ENCODE data around the gene GABRG3. TPM values are rescaled to one million over a fixed set of nuclear protein-coding genes. Genes with fewer than 3 reads are reported as not detected.

Gene GABRG3
- total and polyA plus RNA-seq, 2 experiments from 2014 or later, result 0.15 to 0.43 TPM

DNA sequence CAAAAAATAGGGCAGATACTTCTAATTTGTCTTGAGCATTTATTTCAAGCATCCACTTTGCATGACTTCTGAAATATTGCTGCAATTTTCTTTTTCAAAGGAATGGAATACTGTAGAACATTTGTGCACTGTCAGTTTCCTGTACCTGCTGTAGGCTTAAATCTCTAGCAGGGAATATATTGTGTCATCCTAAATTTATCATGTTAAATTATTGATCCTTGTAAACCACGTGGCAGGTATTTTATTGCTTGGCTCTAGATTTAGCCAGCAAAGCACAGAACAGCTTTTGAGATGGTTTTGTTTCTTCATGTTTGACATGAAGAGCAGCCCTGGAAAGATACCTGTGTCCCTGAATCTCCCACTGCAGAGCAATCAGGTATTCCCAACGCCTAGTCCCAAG, 470.1 kb downstream of the GABRG3 start:
- no peak for TF ChIP-seq EZH2 (IDR thresholded peaks at IDR 0.05; ENCODE audit: borderline replicate concordance)
- TF ChIP-seq, protein P1, sequence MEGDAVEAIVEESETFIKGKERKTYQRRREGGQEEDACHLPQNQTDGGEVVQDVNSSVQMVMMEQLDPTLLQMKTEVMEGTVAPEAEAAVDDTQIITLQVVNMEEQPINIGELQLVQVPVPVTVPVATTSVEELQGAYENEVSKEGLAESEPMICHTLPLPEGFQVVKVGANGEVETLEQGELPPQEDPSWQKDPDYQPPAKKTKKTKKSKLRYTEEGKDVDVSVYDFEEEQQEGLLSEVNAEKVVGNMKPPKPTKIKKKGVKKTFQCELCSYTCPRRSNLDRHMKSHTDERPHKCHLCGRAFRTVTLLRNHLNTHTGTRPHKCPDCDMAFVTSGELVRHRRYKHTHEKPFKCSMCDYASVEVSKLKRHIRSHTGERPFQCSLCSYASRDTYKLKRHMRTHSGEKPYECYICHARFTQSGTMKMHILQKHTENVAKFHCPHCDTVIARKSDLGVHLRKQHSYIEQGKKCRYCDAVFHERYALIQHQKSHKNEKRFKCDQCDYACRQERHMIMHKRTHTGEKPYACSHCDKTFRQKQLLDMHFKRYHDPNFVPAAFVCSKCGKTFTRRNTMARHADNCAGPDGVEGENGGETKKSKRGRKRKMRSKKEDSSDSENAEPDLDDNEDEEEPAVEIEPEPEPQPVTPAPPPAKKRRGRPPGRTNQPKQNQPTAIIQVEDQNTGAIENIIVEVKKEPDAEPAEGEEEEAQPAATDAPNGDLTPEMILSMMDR (IDR thresholded peaks at IDR 0.05; ENCODE audit: poor library complexity), result no peak
- TF ChIP-seq EZH2phosphoT487 (IDR thresholded peaks at IDR 0.05; ENCODE audit: low read depth, severe bottlenecking, unreplicated experiment), result no peak
- H3K9me2 ChIP-seq (replicated peaks; ENCODE audit: insufficient read depth), result no peaks in the 10 kb centered on the region

DNA sequence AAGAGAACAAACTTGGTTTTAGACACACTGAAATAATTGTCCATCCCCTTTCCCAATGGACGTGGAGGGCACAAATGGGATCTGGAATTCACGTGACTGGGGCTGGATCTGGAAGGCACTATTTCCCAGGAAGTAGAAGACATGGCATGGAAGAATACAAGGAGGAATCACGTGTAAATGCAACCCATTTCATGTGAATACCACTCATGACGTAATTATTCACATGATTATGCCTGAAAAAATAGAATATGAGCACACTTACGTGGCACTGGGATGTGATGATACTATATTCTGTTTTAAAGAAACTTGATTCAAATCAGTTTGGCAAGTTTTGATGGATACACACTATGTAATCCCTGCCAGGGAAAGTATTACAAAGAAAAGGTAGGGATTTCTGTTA, 477.3 kb downstream of the GABRG3 start:
- TF ChIP-seq EZH2 (IDR thresholded peaks at IDR 0.05; ENCODE audit: borderline replicate concordance) (no peak), EZH2phosphoT487 (IDR thresholded peaks at IDR 0.05; ENCODE audit: low read depth, severe bottlenecking, unreplicated experiment) (no peak)
- TF ChIP-seq, protein P1 (IDR thresholded peaks at IDR 0.05; ENCODE audit: poor library complexity), result no peak
- no peaks in the 10 kb centered on the region for H3K4me1 ChIP-seq (ENCODE audit: insufficient read depth)

More for the DNA sequence above, 470.1 kb downstream of the GABRG3 start:
- H4K20me1 ChIP-seq (ENCODE audit: insufficient read depth, poor library complexity, severe bottlenecking), result no peaks in the 10 kb centered on the region
- no peaks in the 10 kb centered on the region for H3K79me2 ChIP-seq
- WGBS (ENCODE audit: low lambda C conversion rate, missing lambda C conversion rate), result 67% methylated on average over 2 of the region's 2 CpGs
- no peak for DNase-seq (ENCODE audit: low spot score)
- H3K36me3 ChIP-seq (replicated peaks; ENCODE audit: insufficient read depth, low read depth), result no peaks in the 10 kb centered on the region
- H3K9me3 ChIP-seq (ENCODE audit: low read depth), result no peaks in the 10 kb centered on the region
- no peak overlapping the region for H3K27ac ChIP-seq
- no peaks in the 10 kb centered on the region for H3K27me3 ChIP-seq
- H3K4me2 ChIP-seq, result no peak overlapping the region
- no peak overlapping the region for H3K4me3 ChIP-seq
- no peak overlapping the region for H2AFZ ChIP-seq
- H3K4me1 ChIP-seq (ENCODE audit: insufficient read depth), result no peaks in the 10 kb centered on the region

DNA sequence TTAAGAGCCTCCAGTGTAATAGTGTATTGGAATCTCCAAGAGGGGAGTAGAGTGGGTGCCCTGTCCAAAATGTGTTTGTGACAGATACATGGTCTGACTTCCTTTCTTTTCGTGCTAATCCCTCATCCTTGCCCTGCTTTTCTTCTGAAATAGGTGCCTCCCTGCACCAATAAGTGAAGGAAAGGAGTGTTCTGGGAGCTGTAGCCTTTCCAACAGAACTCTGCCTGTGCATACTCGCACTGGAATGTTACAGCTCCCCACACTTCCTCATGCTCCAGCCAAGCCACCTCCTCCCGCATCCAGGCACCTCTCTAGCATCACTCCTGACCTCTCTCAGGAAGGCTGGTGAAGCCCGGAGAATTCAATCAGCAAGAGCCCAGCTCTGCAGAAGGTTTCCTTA, 478.0 kb downstream of the GABRG3 start:
- H3K27ac ChIP-seq, result no peak overlapping the region
- TF ChIP-seq, protein P1 (IDR thresholded peaks at IDR 0.05; ENCODE audit: poor library complexity), result no peak
- TF ChIP-seq EZH2 (IDR thresholded peaks at IDR 0.05; ENCODE audit: borderline replicate concordance) (no peak), EZH2phosphoT487 (IDR thresholded peaks at IDR 0.05; ENCODE audit: low read depth, severe bottlenecking, unreplicated experiment) (no peak)
- H3K79me2 ChIP-seq, result no peaks in the 10 kb centered on the region
- no peak overlapping the region for H3K4me3 ChIP-seq
- DNase-seq (ENCODE audit: low spot score), result no peak
- no peaks in the 10 kb centered on the region for H4K20me1 ChIP-seq (ENCODE audit: insufficient read depth, poor library complexity, severe bottlenecking)
- H3K36me3 ChIP-seq (replicated peaks; ENCODE audit: insufficient read depth, low read depth), result no peaks in the 10 kb centered on the region
- no peaks in the 10 kb centered on the region for H3K9me3 ChIP-seq (ENCODE audit: low read depth)
- H3K9me2 ChIP-seq (replicated peaks; ENCODE audit: insufficient read depth), result no peaks in the 10 kb centered on the region
- H2AFZ ChIP-seq, result no peak overlapping the region
- no peak overlapping the region for H3K4me2 ChIP-seq
- 58% methylated on average over 4 of the region's 4 CpGs for WGBS (ENCODE audit: low lambda C conversion rate, missing lambda C conversion rate)
- H3K4me1 ChIP-seq (ENCODE audit: insufficient read depth), result no peaks in the 10 kb centered on the region
- H3K27me3 ChIP-seq, result no peaks in the 10 kb centered on the region

More for the DNA sequence above, 477.3 kb downstream of the GABRG3 start:
- H3K9me3 ChIP-seq (ENCODE audit: low read depth), result no peaks in the 10 kb centered on the region
- H4K20me1 ChIP-seq (ENCODE audit: insufficient read depth, poor library complexity, severe bottlenecking), result no peaks in the 10 kb centered on the region
- no peaks in the 10 kb centered on the region for H3K79me2 ChIP-seq
- no peak for DNase-seq (ENCODE audit: low spot score)
- no peaks in the 10 kb centered on the region for H3K9me2 ChIP-seq (replicated peaks; ENCODE audit: insufficient read depth)
- no peaks in the 10 kb centered on the region for H3K27me3 ChIP-seq
- no peak overlapping the region for H2AFZ ChIP-seq
- 86% methylated on average over 5 of the region's 5 CpGs for WGBS (ENCODE audit: low lambda C conversion rate, missing lambda C conversion rate)
- no peaks in the 10 kb centered on the region for H3K36me3 ChIP-seq (replicated peaks; ENCODE audit: insufficient read depth, low read depth)
- no peak overlapping the region for H3K4me2 ChIP-seq
- H3K4me3 ChIP-seq, result no peak overlapping the region
- H3K27ac ChIP-seq, result no peak overlapping the region

DNA sequence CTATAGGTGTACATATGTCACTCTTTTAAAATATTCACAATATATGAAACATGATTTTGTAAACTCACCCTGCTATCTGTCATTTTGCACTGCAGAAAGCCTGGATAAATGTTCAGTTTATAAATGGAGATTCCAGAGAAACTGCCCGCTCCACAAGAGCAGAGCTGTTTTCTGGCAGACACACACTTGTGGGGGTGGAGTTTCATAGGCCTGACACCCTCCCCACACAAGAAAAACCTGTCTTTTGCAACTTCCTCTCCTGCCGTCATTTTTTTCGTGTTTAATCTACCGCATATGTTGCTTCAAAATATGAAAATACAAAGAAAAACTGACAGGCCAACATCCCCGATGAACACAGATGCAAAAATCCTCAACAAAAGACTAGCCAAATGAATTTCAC, 479.0 kb downstream of the GABRG3 start:
- TF ChIP-seq, protein P1 (IDR thresholded peaks at IDR 0.05; ENCODE audit: poor library complexity), result no peak
- no peak for TF ChIP-seq EZH2phosphoT487 (IDR thresholded peaks at IDR 0.05; ENCODE audit: low read depth, severe bottlenecking, unreplicated experiment)
- H3K9me3 ChIP-seq (ENCODE audit: low read depth), result no peaks in the 10 kb centered on the region
- H3K27me3 ChIP-seq, result no peaks in the 10 kb centered on the region
- H3K4me2 ChIP-seq, result no peak overlapping the region
- DNase-seq (ENCODE audit: low spot score), result no peak
- H4K20me1 ChIP-seq (ENCODE audit: insufficient read depth, poor library complexity, severe bottlenecking), result no peaks in the 10 kb centered on the region
- H3K9me2 ChIP-seq (replicated peaks; ENCODE audit: insufficient read depth), result no peaks in the 10 kb centered on the region
- H3K4me3 ChIP-seq, result no peak overlapping the region
- H3K36me3 ChIP-seq (replicated peaks; ENCODE audit: insufficient read depth, low read depth), result no peaks in the 10 kb centered on the region
- WGBS (ENCODE audit: low lambda C conversion rate, missing lambda C conversion rate), result 69% methylated on average over 5 of the region's 5 CpGs
- no peak overlapping the region for H3K27ac ChIP-seq
- H3K4me1 ChIP-seq (ENCODE audit: insufficient read depth), result no peaks in the 10 kb centered on the region
- peak overlapping the region; percentile 4 for H2AFZ ChIP-seq
- no peaks in the 10 kb centered on the region for H3K79me2 ChIP-seq
